Mucosa of rectum (tissue), 2 donors: ENCODE data around the gene SOD2.
"Not testable (repeated sequence)": the region's sequence is repeated elsewhere in the genome, so short reads cannot be mapped to it uniquely, and the experiment has no call there.

ENCODE experiments used
- H3K27ac ChIP-seq, 2 donors: one replicate each; pipeline ENCODE4 v1.7.0; 2013; ENCODE audit warnings: inconsistent platforms in 2 of 2, low read depth in 2 of 2, low read length in 2 of 2
- H3K27me3 ChIP-seq, 2 donors: one replicate each; pipeline ENCODE4 v1.7.0; 2013; ENCODE audit warnings: low read length in 2 of 2; ENCODE audit not compliant: control insufficient read depth in 2 of 2, insufficient read depth in 2 of 2
- H3K36me3 ChIP-seq, 2 donors: one replicate each; pipeline ENCODE4 v1.7.0; 2013; ENCODE audit warnings: low read length in 2 of 2; ENCODE audit not compliant: control insufficient read depth in 2 of 2, insufficient read depth in 2 of 2
- H3K4me1 ChIP-seq, 2 donors: one replicate each; pipeline ENCODE4 v1.7.0; 2013; ENCODE audit warnings: low read length in 2 of 2, mild to moderate bottlenecking in 1 of 2; ENCODE audit not compliant: control insufficient read depth in 2 of 2, insufficient read depth in 2 of 2
- H3K4me3 ChIP-seq, 2 donors: one replicate each; pipeline ENCODE4 v1.7.0; 2013; ENCODE audit warnings: low read length in 2 of 2
- H3K9ac ChIP-seq, 2 donors: one replicate each; pipeline ENCODE4 v1.7.0; 2013; ENCODE audit warnings: low read length in 2 of 2, low read depth in 1 of 2, mild to moderate bottlenecking in 1 of 2
- H3K9me3 ChIP-seq, 2 donors: one replicate each; pipeline ENCODE4 v1.7.0; 2013; ENCODE audit warnings: low read length in 2 of 2; ENCODE audit not compliant: control insufficient read depth in 2 of 2
- donor health status: healthy.
- donor health status: Normal muscosa, but diverticular disease.

SOD2 gene

GRCh38 chr6:159716247-159717096, 23.4 kb upstream of the SOD2 start:
- no peaks in the 10 kb centered on the region for H3K36me3 ChIP-seq

GRCh38 chr6:159715605-159716004, 22.6 kb upstream of the SOD2 start:
- peaks cover 3% of the 10 kb centered on the region in 2 donors for H3K4me1 ChIP-seq
- no peak overlapping the region for H3K27ac ChIP-seq
- no peaks in the 10 kb centered on the region for H3K36me3 ChIP-seq
- no peak overlapping the region for H3K9ac ChIP-seq
- H3K9me3 ChIP-seq: no peaks in the 10 kb centered on the region
- no peak overlapping the region for H3K4me3 ChIP-seq
- no peaks in the 10 kb centered on the region for H3K27me3 ChIP-seq

More at GRCh38 chr6:159716247-159717096, 23.4 kb upstream of the SOD2 start:
- Histone ChIP-seq H3K27ac (peak overlapping the region; percentile 33 to 56), H3K9ac (no peak overlapping the region), H3K27me3 (no peaks in the 10 kb centered on the region), H3K4me3 (no peak overlapping the region), H3K9me3 (no peaks in the 10 kb centered on the region), H3K4me1 (peaks cover 3% of the 10 kb centered on the region in 2 donors)

GRCh38 chr6:159715166-159715565, 22.1 kb upstream of the SOD2 start:
- Histone ChIP-seq H3K4me1 (peaks cover 3% of the 10 kb centered on the region in 2 donors), H3K36me3 (no peaks in the 10 kb centered on the region), H3K27ac (no peak overlapping the region), H3K4me3 (no peak overlapping the region), H3K9ac (no peak overlapping the region), H3K27me3 (no peaks in the 10 kb centered on the region), H3K9me3 (no peaks in the 10 kb centered on the region)

GRCh38 chr6:159714404-159714803, 21.4 kb upstream of the SOD2 start:
- no peaks in the 10 kb centered on the region for H3K27me3 ChIP-seq
- H3K4me3 ChIP-seq: no peak overlapping the region
- no peak overlapping the region for H3K9ac ChIP-seq
- no peaks in the 10 kb centered on the region for H3K36me3 ChIP-seq
- H3K4me1 ChIP-seq: peaks cover 3% of the 10 kb centered on the region in 2 donors
- no peaks in the 10 kb centered on the region for H3K9me3 ChIP-seq
- H3K27ac ChIP-seq: no peak overlapping the region

GRCh38 chr6:159713984-159714383, 20.9 kb upstream of the SOD2 start:
- H3K27ac ChIP-seq: no peak overlapping the region
- no peaks in the 10 kb centered on the region for H3K36me3 ChIP-seq
- no peaks in the 10 kb centered on the region for H3K27me3 ChIP-seq
- H3K9ac ChIP-seq: no peak overlapping the region
- peaks cover 3% of the 10 kb centered on the region in 2 donors for H3K4me1 ChIP-seq
- H3K9me3 ChIP-seq: no peaks in the 10 kb centered on the region
- no peak overlapping the region for H3K4me3 ChIP-seq

GRCh38 chr6:159712389-159712788, 19.3 kb upstream of the SOD2 start:
- H3K4me1 ChIP-seq, H3K9ac ChIP-seq, H3K4me3 ChIP-seq, H3K9me3 ChIP-seq, H3K27me3 ChIP-seq, H3K36me3 ChIP-seq, H3K27ac ChIP-seq: not testable (repeated sequence)

GRCh38 chr6:159710603-159711002, 17.6 kb upstream of the SOD2 start:
- not testable (repeated sequence) for H3K36me3 ChIP-seq, H3K4me3 ChIP-seq, H3K9ac ChIP-seq, H3K27me3 ChIP-seq, H3K4me1 ChIP-seq, H3K9me3 ChIP-seq, H3K27ac ChIP-seq

GRCh38 chr6:159701413-159701999, 8.5 kb upstream of the SOD2 start:
- Histone ChIP-seq H3K4me1 (peaks cover 5 to 7% of the 10 kb centered on the region in 2 donors), H3K27me3 (no peaks in the 10 kb centered on the region), H3K36me3 (no peaks in the 10 kb centered on the region), H3K4me3 (no peak overlapping the region), H3K9ac (no peak overlapping the region), H3K27ac (peak overlapping the region in 1 of 2 donors; percentile 30), H3K9me3 (no peaks in the 10 kb centered on the region)

GRCh38 chr6:159700970-159701369, 7.9 kb upstream of the SOD2 start:
- peak overlapping the region in 1 of 2 donors; percentile 30 for H3K27ac ChIP-seq

GRCh38 chr6:159695984-159696383, 2.9 kb upstream of the SOD2 start:
- no peaks in the 10 kb centered on the region for H3K27me3 ChIP-seq
- peaks cover 27 to 28% of the 10 kb centered on the region in 2 donors for H3K4me1 ChIP-seq
- H3K27ac ChIP-seq: no peak overlapping the region
- H3K9ac ChIP-seq: no peak overlapping the region
- H3K36me3 ChIP-seq: no peaks in the 10 kb centered on the region
- no peak overlapping the region for H3K4me3 ChIP-seq
- no peaks in the 10 kb centered on the region for H3K9me3 ChIP-seq

More at GRCh38 chr6:159700970-159701369, 7.9 kb upstream of the SOD2 start:
- H3K36me3 ChIP-seq: no peaks in the 10 kb centered on the region
- H3K9me3 ChIP-seq: no peaks in the 10 kb centered on the region
- peaks cover 5 to 7% of the 10 kb centered on the region in 2 donors for H3K4me1 ChIP-seq
- H3K4me3 ChIP-seq: no peak overlapping the region
- no peaks in the 10 kb centered on the region for H3K27me3 ChIP-seq
- no peak overlapping the region for H3K9ac ChIP-seq
